ENCODE data around the gene HNRNPUL1. TPM values are rescaled to one million over a fixed set of nuclear protein-coding genes. Genes with fewer than 3 reads are reported as not detected.

The HNRNPUL1 gene
- total RNA-seq, 1 experiment from 2014 or later = 158 TPM

DNA sequence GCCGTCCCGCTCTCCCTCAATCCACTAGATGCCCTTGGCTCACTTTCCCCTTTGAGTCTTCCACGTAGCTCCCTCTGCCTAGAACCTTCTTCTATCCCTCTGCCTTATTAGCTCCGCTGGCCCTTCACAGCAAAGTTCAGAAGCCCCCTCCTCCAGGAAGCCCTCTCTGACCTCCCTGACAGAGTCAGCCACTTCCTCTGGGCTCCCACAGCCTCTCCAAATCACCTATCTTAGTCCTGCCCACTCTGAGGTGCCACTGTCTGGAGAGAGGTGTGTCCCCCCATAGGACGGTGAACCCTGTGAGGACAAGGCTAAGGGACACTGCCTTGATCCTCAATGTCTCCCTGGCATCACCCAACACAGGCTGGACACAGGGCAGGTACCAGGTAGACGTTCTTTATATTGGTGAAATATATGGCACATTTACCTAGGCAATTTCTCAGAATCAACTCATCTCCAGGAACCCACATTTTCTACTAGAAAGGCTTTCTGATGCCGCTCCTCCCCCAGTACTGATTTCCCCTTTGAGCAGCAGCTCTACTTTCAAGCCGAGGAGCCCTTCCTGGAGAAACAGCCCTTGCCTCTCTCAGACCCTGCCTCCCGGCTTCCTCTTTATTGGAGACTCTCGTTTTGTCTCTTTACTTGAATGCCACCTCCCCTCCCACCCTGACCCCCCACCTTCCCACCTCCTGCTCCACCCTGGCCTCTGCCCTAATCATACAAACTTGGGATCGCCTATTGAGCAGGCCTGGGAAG, 93.0 kb downstream of the HNRNPUL1 start:
- Histone ChIP-seq H3K9ac (ENCODE audit: low read length) (no peak overlapping the region), H3K4me1 (ENCODE audit: insufficient read depth, low read length) (no peaks in the 10 kb centered on the region), H3K9me2 (replicated peaks; ENCODE audit: low read length) (no peaks in the 10 kb centered on the region), H3K4me2 (ENCODE audit: low read length) (no peak overlapping the region), H3F3A (ENCODE audit: low read length, unreplicated experiment) (no peaks in the 10 kb centered on the region), H2AFZ (ENCODE audit: low read length) (no peak overlapping the region), H3K4me3 (ENCODE audit: low read length) (no peak overlapping the region), H3K36me3 (ENCODE audit: low read depth, low read length) (no peaks in the 10 kb centered on the region), H3K27ac (ENCODE audit: low read length) (no peak overlapping the region), H3K27me3 (ENCODE audit: low read length) (no peaks in the 10 kb centered on the region), H4K20me1 (ENCODE audit: low read length) (no peaks in the 10 kb centered on the region), H3K79me2 (ENCODE audit: low read length) (peaks cover 12% of the 10 kb centered on the region), H3K9me3 (ENCODE audit: low read length) (no peaks in the 10 kb centered on the region)
- DNase-seq (no peak), ATAC-seq (no peak)
- ChIA-PET CTCF (no interaction called here), POLR2A (ENCODE audit: unreplicated experiment) (no interaction called here)
- no TSS peak for BruUV-seq (replicated peaks)
- TF ChIP-seq EZH2 (IDR thresholded peaks at IDR 0.05; ENCODE audit: low read length, unreplicated experiment) (no peak), EZH2phosphoT487 (IDR thresholded peaks at IDR 0.05; ENCODE audit: borderline replicate concordance, low read length) (no peak)
- TF ChIP-seq, protein P1, sequence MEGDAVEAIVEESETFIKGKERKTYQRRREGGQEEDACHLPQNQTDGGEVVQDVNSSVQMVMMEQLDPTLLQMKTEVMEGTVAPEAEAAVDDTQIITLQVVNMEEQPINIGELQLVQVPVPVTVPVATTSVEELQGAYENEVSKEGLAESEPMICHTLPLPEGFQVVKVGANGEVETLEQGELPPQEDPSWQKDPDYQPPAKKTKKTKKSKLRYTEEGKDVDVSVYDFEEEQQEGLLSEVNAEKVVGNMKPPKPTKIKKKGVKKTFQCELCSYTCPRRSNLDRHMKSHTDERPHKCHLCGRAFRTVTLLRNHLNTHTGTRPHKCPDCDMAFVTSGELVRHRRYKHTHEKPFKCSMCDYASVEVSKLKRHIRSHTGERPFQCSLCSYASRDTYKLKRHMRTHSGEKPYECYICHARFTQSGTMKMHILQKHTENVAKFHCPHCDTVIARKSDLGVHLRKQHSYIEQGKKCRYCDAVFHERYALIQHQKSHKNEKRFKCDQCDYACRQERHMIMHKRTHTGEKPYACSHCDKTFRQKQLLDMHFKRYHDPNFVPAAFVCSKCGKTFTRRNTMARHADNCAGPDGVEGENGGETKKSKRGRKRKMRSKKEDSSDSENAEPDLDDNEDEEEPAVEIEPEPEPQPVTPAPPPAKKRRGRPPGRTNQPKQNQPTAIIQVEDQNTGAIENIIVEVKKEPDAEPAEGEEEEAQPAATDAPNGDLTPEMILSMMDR (conservative IDR thresholded peaks at IDR 0.05; ENCODE audit: low read depth, low read length) = no peak
- intact Hi-C loops (cut with micrococcal nuclease) = no loop called here

Other genes starting within 250 kb of the HNRNPUL1 start
- not detected in 2 replicates for gene CYP2A13, start 175.9 kb upstream of the HNRNPUL1 start, total RNA-seq (2014; rRNA removed)
- not detected in 2 replicates for gene CYP2F1, start 149.9 kb upstream of the HNRNPUL1 start, total RNA-seq (2014; rRNA removed)
- gene CYP2S1, start 71.2 kb upstream of the HNRNPUL1 start, total RNA-seq (2014; rRNA removed) = 8.6 and 10.3 TPM in 2 replicates
- gene AXL, start 45.1 kb upstream of the HNRNPUL1 start, total RNA-seq (2014; rRNA removed) = 172 and 202 TPM in 2 replicates
- 18.3 and 18.4 TPM in 2 replicates for gene CCDC97, start 45.8 kb downstream of the HNRNPUL1 start, total RNA-seq (2014; rRNA removed)
- gene TGFB1, start 89.5 kb downstream of the HNRNPUL1 start, total RNA-seq (2014; rRNA removed) = 16.4 and 23.4 TPM in 2 replicates
- gene B9D2, start 99.8 kb downstream of the HNRNPUL1 start, total RNA-seq (2014; rRNA removed) = 3.8 and 4.4 TPM in 2 replicates
- gene TMEM91, start 112.2 kb downstream of the HNRNPUL1 start, total RNA-seq (2014; rRNA removed) = 2.4 and 3.6 TPM in 2 replicates
- 40.8 and 41.5 TPM in 2 replicates for gene EXOSC5, start 133.0 kb downstream of the HNRNPUL1 start, total RNA-seq (2014; rRNA removed)
- 49.2 and 53.1 TPM in 2 replicates for gene BCKDHA, start 133.4 kb downstream of the HNRNPUL1 start, total RNA-seq (2014; rRNA removed)
- 2.3 TPM in 1 of 2 replicates, not detected in the other for gene B3GNT8, start 163.0 kb downstream of the HNRNPUL1 start, total RNA-seq (2014; rRNA removed)
- 36.8 and 44.6 TPM in 2 replicates for gene DMAC2, start 175.5 kb downstream of the HNRNPUL1 start, total RNA-seq (2014; rRNA removed)
- gene ERICH4, start 178.8 kb downstream of the HNRNPUL1 start, total RNA-seq (2014; rRNA removed) = not detected in 2 replicates